ENCODE measurements around the gene ROBO1.

DNA sequence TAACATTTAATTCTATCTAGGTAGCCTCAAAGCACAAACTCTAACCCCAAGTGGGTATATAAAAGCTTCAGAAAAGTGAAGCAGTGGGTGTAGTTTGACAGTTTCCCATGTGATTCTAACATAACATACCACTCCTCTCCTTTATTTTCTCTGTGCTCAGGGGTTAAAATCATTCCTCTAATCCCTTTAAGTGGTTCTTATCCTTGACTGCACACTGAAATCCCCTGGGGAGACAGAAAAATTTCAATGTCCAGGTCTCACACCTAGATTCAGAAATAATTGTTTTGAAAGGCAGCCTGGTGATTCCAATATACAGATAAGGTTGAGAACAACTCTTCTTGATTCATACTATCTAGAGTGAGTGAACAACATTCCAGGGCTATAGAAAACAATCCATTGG, 986.4 kb downstream of the ROBO1 start:
- TF ChIP-seq, protein P1, sequence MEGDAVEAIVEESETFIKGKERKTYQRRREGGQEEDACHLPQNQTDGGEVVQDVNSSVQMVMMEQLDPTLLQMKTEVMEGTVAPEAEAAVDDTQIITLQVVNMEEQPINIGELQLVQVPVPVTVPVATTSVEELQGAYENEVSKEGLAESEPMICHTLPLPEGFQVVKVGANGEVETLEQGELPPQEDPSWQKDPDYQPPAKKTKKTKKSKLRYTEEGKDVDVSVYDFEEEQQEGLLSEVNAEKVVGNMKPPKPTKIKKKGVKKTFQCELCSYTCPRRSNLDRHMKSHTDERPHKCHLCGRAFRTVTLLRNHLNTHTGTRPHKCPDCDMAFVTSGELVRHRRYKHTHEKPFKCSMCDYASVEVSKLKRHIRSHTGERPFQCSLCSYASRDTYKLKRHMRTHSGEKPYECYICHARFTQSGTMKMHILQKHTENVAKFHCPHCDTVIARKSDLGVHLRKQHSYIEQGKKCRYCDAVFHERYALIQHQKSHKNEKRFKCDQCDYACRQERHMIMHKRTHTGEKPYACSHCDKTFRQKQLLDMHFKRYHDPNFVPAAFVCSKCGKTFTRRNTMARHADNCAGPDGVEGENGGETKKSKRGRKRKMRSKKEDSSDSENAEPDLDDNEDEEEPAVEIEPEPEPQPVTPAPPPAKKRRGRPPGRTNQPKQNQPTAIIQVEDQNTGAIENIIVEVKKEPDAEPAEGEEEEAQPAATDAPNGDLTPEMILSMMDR (IDR thresholded peaks at IDR 0.05) = no peak
- TF ChIP-seq EZH2phosphoT487 (IDR thresholded peaks at IDR 0.05) = no peak
- TF ChIP-seq EZH2 (IDR thresholded peaks at IDR 0.05) = no peak
